Activated naive CD4-positive, alpha-beta T cell treated with anti-CD3 and anti-CD28 coated beads, Interleukin-2, amount 50 U/mL, for 24 hours (primary cell): ENCODE data around the gene OR6P1.

ENCODE experiments used
- H3K27ac Mint-ChIP-seq: one replicate; pipeline ENCODE4 v1.8.0; 2021; ENCODE audit warnings: mild to moderate bottlenecking, mixed read lengths
- H3K27me3 Mint-ChIP-seq: one replicate; pipeline ENCODE4 v1.8.0; 2021; ENCODE audit warnings: mixed read lengths
- H3K36me3 Mint-ChIP-seq: one replicate; pipeline ENCODE4 v1.8.0; 2021; ENCODE audit warnings: mixed read lengths
- H3K4me1 Mint-ChIP-seq: one replicate; pipeline ENCODE4 v1.8.0; 2021; ENCODE audit warnings: mixed read lengths
- H3K4me3 Mint-ChIP-seq: one replicate; pipeline ENCODE4 v1.8.0; 2021; ENCODE audit warnings: mild to moderate bottlenecking, mixed read lengths
- H3K9me3 Mint-ChIP-seq: one replicate; pipeline ENCODE4 v1.8.0; 2021; ENCODE audit warnings: mixed read lengths

The OR6P1 gene

GRCh38 chr1:158537609-158538008, 32.8 kb downstream of the OR6P1 start:
- peaks cover 6% of the 10 kb centered on the region for H3K27me3 Mint-ChIP-seq
- no peaks in the 10 kb centered on the region for H3K9me3 Mint-ChIP-seq
- no peaks in the 10 kb centered on the region for H3K36me3 Mint-ChIP-seq
- H3K4me1 Mint-ChIP-seq: no peaks in the 10 kb centered on the region
- no peak overlapping the region for H3K4me3 Mint-ChIP-seq
- no peak overlapping the region for H3K27ac Mint-ChIP-seq

GRCh38 chr1:158534496-158534895, 35.9 kb downstream of the OR6P1 start:
- Mint-ChIP-seq H3K27me3 (peaks cover 2% of the 10 kb centered on the region), H3K9me3 (no peaks in the 10 kb centered on the region), H3K36me3 (no peaks in the 10 kb centered on the region), H3K4me1 (no peaks in the 10 kb centered on the region), H3K27ac (no peak overlapping the region), H3K4me3 (no peak overlapping the region)

- no peak overlapping the region for H3K27ac Mint-ChIP-seq
- H3K9me3 Mint-ChIP-seq: peaks cover 4% of the 10 kb centered on the region
- H3K36me3 Mint-ChIP-seq: no peaks in the 10 kb centered on the region
- no peaks in the 10 kb centered on the region for H3K4me1 Mint-ChIP-seq
- H3K27me3 Mint-ChIP-seq: peaks cover 15% of the 10 kb centered on the region
- no peak overlapping the region for H3K4me3 Mint-ChIP-seq
Measured at GRCh38 chr1:158527190-158527815, 43.1 kb downstream of the OR6P1 start.

- Mint-ChIP-seq H3K4me3 (no peak overlapping the region), H3K27ac (no peak overlapping the region), H3K9me3 (no peaks in the 10 kb centered on the region), H3K36me3 (no peaks in the 10 kb centered on the region), H3K4me1 (no peaks in the 10 kb centered on the region), H3K27me3 (peaks cover 19% of the 10 kb centered on the region)
Measured at GRCh38 chr1:158521666-158522058, 48.7 kb downstream of the OR6P1 start.

GRCh38 chr1:158520955-158521665, 49.3 kb downstream of the OR6P1 start:
- no peaks in the 10 kb centered on the region for H3K36me3 Mint-ChIP-seq
- no peaks in the 10 kb centered on the region for H3K4me1 Mint-ChIP-seq
- H3K9me3 Mint-ChIP-seq: no peaks in the 10 kb centered on the region
- no peak overlapping the region for H3K4me3 Mint-ChIP-seq
- H3K27ac Mint-ChIP-seq: no peak overlapping the region
- peaks cover 19% of the 10 kb centered on the region for H3K27me3 Mint-ChIP-seq

- no peaks in the 10 kb centered on the region for H3K4me1 Mint-ChIP-seq
- peaks cover 18% of the 10 kb centered on the region for H3K27me3 Mint-ChIP-seq
- no peaks in the 10 kb centered on the region for H3K36me3 Mint-ChIP-seq
- no peak overlapping the region for H3K4me3 Mint-ChIP-seq
- H3K9me3 Mint-ChIP-seq: no peaks in the 10 kb centered on the region
- no peak overlapping the region for H3K27ac Mint-ChIP-seq
Measured at GRCh38 chr1:158520021-158520420, 50.4 kb downstream of the OR6P1 start.

- H3K36me3 Mint-ChIP-seq: no peaks in the 10 kb centered on the region
- H3K4me3 Mint-ChIP-seq: no peak overlapping the region
- no peak overlapping the region for H3K27ac Mint-ChIP-seq
- no peaks in the 10 kb centered on the region for H3K9me3 Mint-ChIP-seq
- H3K4me1 Mint-ChIP-seq: no peaks in the 10 kb centered on the region
- H3K27me3 Mint-ChIP-seq: peaks cover 14% of the 10 kb centered on the region
Measured at GRCh38 chr1:158516966-158517365, 53.4 kb downstream of the OR6P1 start.
